HCT116 (cell line): ENCODE results near the gene WDR62. TPM values are rescaled to one million over a fixed set of nuclear protein-coding genes. Genes with fewer than 3 reads are reported as not detected.

ENCODE experiments used
- ATAC-seq: fragments of 200-7000 bp; cut with Tn5 transposase; 2 replicates; pipeline ENCODE4 v1.9.1; 2020; ENCODE audit warnings: mild to moderate bottlenecking, moderate library complexity
- BruUV-seq: library from RNA; stranded (reverse); fragments of 400-500 nt; replicated peaks from 2 replicates; lab custom pipeline; 2021; lab: Mats Ljungman, UMichigan
- CTCF ChIA-PET: fragments of 300-600 bp; sonication (Branson Sonifier 250); formaldehyde crosslinking; loops from one replicate; lab custom pipeline; 2021; ENCODE audit warnings: antibody characterized with exemption; lab: Charles Lee
- POLR2A ChIA-PET: fragments of 300-600, 350-600 bp; sonication (Branson Sonifier 250); formaldehyde crosslinking; loops from one replicate; lab custom pipeline; 2021; ENCODE audit warnings: antibody characterized with exemption; lab: Charles Lee
- RAD21 ChIA-PET, 2 experiments: fragments of 300-600 bp; sonication (Branson Sonifier 250); formaldehyde crosslinking; loops; one replicate each; lab custom pipeline; 2023; ENCODE audit warnings: low total read pairs in 2 of 2; ENCODE audit not compliant: uncharacterized antibody in 2 of 2, unreplicated experiment in 2 of 2, low non-redundant PET in 1 of 2; lab: Charles Lee
- DNase-seq: peaks from one replicate; pipeline ENCODE4 v3.0.0-alpha.2; 2010; ENCODE audit warnings: low read depth, low spot score
- H2AFZ ChIP-seq: fragments of 200-600 bp; shearing (Covaris generic), sonication (generic); 2 replicates; pipeline ENCODE4 v1.6.1; 2017; ENCODE audit warnings: low read depth, mixed run types, mixed read lengths, antibody characterized with exemption, low read length; ENCODE audit not compliant: poor library complexity, severe bottlenecking
- H3K27ac ChIP-seq: 2 replicates; pipeline ENCODE4 v1.5.1; 2012; ENCODE audit warnings: low read depth, low read length
- H3K27me3 ChIP-seq: fragments of 200-600 bp; sonication (generic); 2 replicates; pipeline ENCODE4 v1.6.1; 2016; ENCODE audit warnings: mixed run types, low read length, mixed read lengths; ENCODE audit not compliant: insufficient read depth
- H3K36me3 ChIP-seq, 2 experiments: fragments of 200-500 bp in 1 of 2; fragments of 200-600 bp in 1 of 2; sonication (Bioruptor generic) in 1 of 2; sonication (generic) in 1 of 2; 2 replicates each; pipeline versions ENCODE4 v1.5.1 to v1.6.1; 2014 to 2016; ENCODE audit warnings: low read length in 2 of 2, inconsistent platforms in 1 of 2, mixed read lengths in 1 of 2, mixed run types in 1 of 2; ENCODE audit not compliant: insufficient read depth in 2 of 2, control insufficient read depth in 1 of 2
- H3K4me1 ChIP-seq, 2 experiments: fragments of 200-600 bp in 1 of 2; sonication (generic) in 1 of 2; 2 replicates each; pipeline versions ENCODE4 v1.5.1 to v1.6.1; 2012 to 2017; ENCODE audit warnings: low read length in 2 of 2, inconsistent platforms in 1 of 2, mild to moderate bottlenecking in 1 of 2, mixed read lengths in 1 of 2, mixed run types in 1 of 2, moderate library complexity in 1 of 2; ENCODE audit not compliant: insufficient read depth in 2 of 2, control insufficient read depth in 1 of 2
- H3K4me2 ChIP-seq: fragments of 200-600 bp; sonication (generic); 2 replicates; pipeline ENCODE4 v1.6.1; 2017; ENCODE audit warnings: mixed run types, low read length, mixed read lengths
- H3K4me3 ChIP-seq, 2 experiments: fragments of 200-600 bp in 1 of 2; sonication (generic) in 1 of 2; replicated peaks in 1 of 2; 2 replicates each; pipeline ENCODE4 v1.5.1; 2011 to 2016; ENCODE audit warnings: low read length in 2 of 2, control low read depth in 1 of 2, low read depth in 1 of 2, mild to moderate bottlenecking in 1 of 2, mixed read lengths in 1 of 2, mixed run types in 1 of 2
- H3K79me2 ChIP-seq: fragments of 200-600 bp; sonication (generic); 2 replicates; pipeline ENCODE4 v1.6.1; 2017; ENCODE audit warnings: mild to moderate bottlenecking, mixed run types, low read length, moderate library complexity, mixed read lengths; ENCODE audit not compliant: insufficient read depth
- H3K9ac ChIP-seq: fragments of 200-600 bp; sonication (generic); 2 replicates; pipeline ENCODE4 v1.6.1; 2016; ENCODE audit warnings: low read length, mixed read lengths
- H3K9me2 ChIP-seq: fragments of 200-600 bp; sonication (generic), shearing (Covaris generic); 2 replicates; pipeline ENCODE4 v1.6.1; 2017; ENCODE audit warnings: mixed run types, mild to moderate bottlenecking, moderate library complexity; ENCODE audit not compliant: insufficient read depth
- H3K9me3 ChIP-seq, 2 experiments: fragments of 200-500 bp in 1 of 2; fragments of 200-600 bp in 1 of 2; sonication (Bioruptor generic) in 1 of 2; sonication (generic) in 1 of 2; 2 replicates each; pipeline ENCODE4 v1.6.1; 2014 to 2017; ENCODE audit warnings: low read length in 2 of 2, mixed read lengths in 2 of 2, inconsistent platforms in 1 of 2, low read depth in 1 of 2, mild to moderate bottlenecking in 1 of 2, mixed run types in 1 of 2, moderate library complexity in 1 of 2; ENCODE audit not compliant: control insufficient read depth in 1 of 2, insufficient read depth in 1 of 2
- H4K20me1 ChIP-seq: fragments of 200-600 bp; sonication (generic), shearing (Covaris generic); 2 replicates; pipeline ENCODE4 v1.6.1; 2017; ENCODE audit warnings: mixed run types, mild to moderate bottlenecking, moderate library complexity; ENCODE audit not compliant: insufficient read depth
- CBX3 ChIP-seq: IDR thresholded peaks from 2 replicates; pipeline ENCODE4 v1.6.1; 2012; ENCODE audit warnings: low read depth
- CEBPB ChIP-seq: IDR thresholded peaks from 2 replicates; pipeline ENCODE4 v1.6.1; 2012; ENCODE audit warnings: low read depth
- ELF1 ChIP-seq: IDR thresholded peaks from 2 replicates; pipeline ENCODE4 v1.6.1; 2012; ENCODE audit warnings: low read depth, borderline replicate concordance
- EZH2 ChIP-seq: fragments of 200-600 bp; sonication (generic); IDR thresholded peaks from 2 replicates; pipeline ENCODE4 v1.6.1; 2017; ENCODE audit warnings: antibody characterized with exemption, mixed run types
- EZH2phosphoT487 ChIP-seq: fragments of 200-600 bp; IDR thresholded peaks from 2 replicates; pipeline ENCODE4 v1.6.1; 2018; ENCODE audit warnings: antibody characterized with exemption, borderline replicate concordance
- FOSL1 ChIP-seq: IDR thresholded peaks from 2 replicates; pipeline ENCODE4 v1.6.1; 2012; ENCODE audit warnings: low read depth
- JUND ChIP-seq: IDR thresholded peaks from 2 replicates; pipeline ENCODE4 v1.6.1; 2012
- POLR2A ChIP-seq: IDR thresholded peaks from 2 replicates; pipeline ENCODE4 v1.7.0; 2011; ENCODE audit warnings: borderline replicate concordance; ENCODE audit not compliant: insufficient read depth, insufficient read length; ENCODE audit errors: extremely low read depth
- POLR2AphosphoS5 ChIP-seq: IDR thresholded peaks from 2 replicates; pipeline ENCODE4 v1.6.1; 2011; ENCODE audit warnings: mild to moderate bottlenecking, low read depth, low read length, moderate library complexity
- RAD21 ChIP-seq: IDR thresholded peaks from 2 replicates; pipeline ENCODE4 v1.6.1; 2012; ENCODE audit warnings: low read depth, mild to moderate bottlenecking
- SP1 ChIP-seq: IDR thresholded peaks from 2 replicates; pipeline ENCODE4 v1.6.1; 2012; ENCODE audit warnings: low read depth
- SRF ChIP-seq: IDR thresholded peaks from 2 replicates; pipeline ENCODE4 v1.6.1; 2012; ENCODE audit warnings: low read depth
- TCF7L2 ChIP-seq: IDR thresholded peaks from 2 replicates; pipeline ENCODE4 v1.7.0; 2011; ENCODE audit warnings: borderline replicate concordance, inconsistent platforms; ENCODE audit not compliant: insufficient read depth, insufficient read length; ENCODE audit errors: extremely low read depth
- YY1 ChIP-seq: IDR thresholded peaks from 2 replicates; pipeline ENCODE4 v1.6.1; 2011; ENCODE audit warnings: low read length, low read depth, moderate library complexity, mild to moderate bottlenecking; ENCODE audit not compliant: insufficient replicate concordance; ENCODE audit errors: extremely low read depth
- ZBTB33 ChIP-seq: IDR thresholded peaks from 2 replicates; pipeline ENCODE4 v1.6.1; 2011; ENCODE audit warnings: mild to moderate bottlenecking, low read length, moderate library complexity; ENCODE audit not compliant: insufficient replicate concordance; ENCODE audit errors: extremely low read depth
- ZFX ChIP-seq: fragments of 450-650 bp; IDR thresholded peaks from 2 replicates; pipeline ENCODE4 v1.6.1; 2017
- ZNF274 ChIP-seq: fragments of 200-500 bp; sonication (Bioruptor generic); IDR thresholded peaks from 2 replicates; pipeline ENCODE4 v1.6.1; 2014; ENCODE audit warnings: mild to moderate bottlenecking, low read depth, low read length, inconsistent platforms
- intact Hi-C: fragments of 100-400 bp; cut with micrococcal nuclease; formaldehyde crosslinking; loops from 2 replicates; pipeline ENCODE4 v1.10.0; 2022
- total RNA-seq: library from RNA; stranded (reverse); gene quantifications from one replicate; pipeline ENCODE4 v1.2.1, GENCODE V29; 2021; ENCODE audit not compliant: unreplicated experiment
- TF ChIP-seq, protein P1 (sequence below): IDR thresholded peaks from 2 replicates; pipeline ENCODE4 v1.6.1; 2012

WDR62 gene
- total RNA-seq, 1 experiment from 2014 or later, result 17.0 TPM

GRCh38 chr19:36072081-36072480 is 17.4 kb downstream of the WDR62 start:
- Histone ChIP-seq H3K9ac (no peak overlapping the region), H3K36me3 (peaks cover 9 to 34% of the 10 kb centered on the region in 2 experiments), H2AFZ (no peak overlapping the region), H3K4me1 (peaks cover 14 to 17% of the 10 kb centered on the region in 2 experiments), H3K9me3 (no peaks in the 10 kb centered on the region), H3K9me2 (no peaks in the 10 kb centered on the region), H4K20me1 (peaks cover 13% of the 10 kb centered on the region; the same call in 1 of the 2 replicates), H3K4me2 (no peak overlapping the region), H3K27me3 (no peaks in the 10 kb centered on the region), H3K27ac (no peak overlapping the region), H3K79me2 (no peaks in the 10 kb centered on the region; the same call in 1 of the 2 replicates), H3K4me3 (no peak overlapping the region)
- DNase-seq (no peak), ATAC-seq (no peak)
- BruUV-seq, result no TSS peak
- CTCF ChIA-PET, result no interaction called here
- RAD21 ChIA-PET, result no interaction called here
- TF ChIP-seq ELF1 (no peak), YY1 (no peak), SP1 (no peak), SRF (no peak)
- POLR2A ChIA-PET, result no interaction called here
- intact Hi-C loops, result loop anchor here (5.0 kb wide), 1 partner anchor 45 kb away; the partner anchor contains the start of gene TBCB

- intact Hi-C loops, result loop anchor here (5.0 kb wide), 1 partner anchor 44 kb away; the partner anchor contains the start of gene TBCB
- Histone ChIP-seq H3K27ac (no peak overlapping the region), H3K4me2 (no peak overlapping the region), H3K9ac (no peak overlapping the region), H3K27me3 (no peaks in the 10 kb centered on the region), H3K4me3 (no peak overlapping the region), H2AFZ (no peak overlapping the region), H3K79me2 (no peaks in the 10 kb centered on the region; the same call in 1 of the 2 replicates), H3K4me1 (peaks cover 14 to 17% of the 10 kb centered on the region in 2 experiments), H3K9me3 (no peaks in the 10 kb centered on the region), H3K36me3 (peaks cover 9 to 26% of the 10 kb centered on the region in 2 experiments), H4K20me1 (peaks cover 13% of the 10 kb centered on the region; the same call in 1 of the 2 replicates), H3K9me2 (no peaks in the 10 kb centered on the region)
- no TSS peak for BruUV-seq
- POLR2A ChIA-PET, result no interaction called here
- RAD21 ChIA-PET, result no interaction called here
- ATAC-seq (no peak), DNase-seq (no peak)
- CTCF ChIA-PET, result no interaction called here
- TF ChIP-seq EZH2 (no peak), POLR2AphosphoS5 (no peak), FOSL1 (no peak), ZFX (no peak), JUND (no peak), EZH2phosphoT487 (no peak), ZNF274 (no peak), ZBTB33 (no peak), TCF7L2 (no peak), POLR2A (no peak), CBX3 (no peak), SRF (no peak), YY1 (no peak), CEBPB (no peak), ELF1 (no peak), RAD21 (no peak), SP1 (no peak)
- TF ChIP-seq, protein P1, sequence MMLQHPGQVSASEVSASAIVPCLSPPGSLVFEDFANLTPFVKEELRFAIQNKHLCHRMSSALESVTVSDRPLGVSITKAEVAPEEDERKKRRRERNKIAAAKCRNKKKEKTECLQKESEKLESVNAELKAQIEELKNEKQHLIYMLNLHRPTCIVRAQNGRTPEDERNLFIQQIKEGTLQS, result no peak
These were observed 18.6 kb downstream of the WDR62 start for GRCh38 chr19:36073121-36073876.
